K562 (cell line): Measurements from ENCODE around the gene TECPR1. TPM values are rescaled to one million over a fixed set of nuclear protein-coding genes. Genes with fewer than 3 reads are reported as not detected.

ENCODE experiments used
- BRD9 ChIP-seq: fragments of 450-650 bp; IDR thresholded peaks from 2 replicates; pipeline ENCODE4 v1.6.1; 2018; ENCODE audit warnings: low read depth; ENCODE audit not compliant: partially characterized antibody
- FOXA1 ChIP-seq: fragments of 450-650 bp; IDR thresholded peaks from 2 replicates; pipeline ENCODE4 v1.6.1; 2016; ENCODE audit warnings: mild to moderate bottlenecking, borderline replicate concordance
- HDAC1 ChIP-seq, 2 experiments: fragments of 450-650 bp; IDR thresholded peaks; 2 replicates each; pipeline ENCODE4 v1.6.1; 2016 to 2017; ENCODE audit warnings: inconsistent platforms in 1 of 2, mild to moderate bottlenecking in 1 of 2, moderate library complexity in 1 of 2
- HSF4 ChIP-seq: fragments of 250-450 bp; sonication (Bioruptor Pico); IDR thresholded peaks from 2 replicates; pipeline ENCODE4 v2.1.2; 2022; ENCODE audit warnings: mild to moderate bottlenecking, moderate library complexity, borderline replicate concordance
- L3MBTL2 ChIP-seq: fragments of 450-650 bp; IDR thresholded peaks from 2 replicates; pipeline ENCODE4 v1.6.1; 2016; ENCODE audit warnings: mild to moderate bottlenecking, moderate library complexity
- MAFK ChIP-seq: IDR thresholded peaks from 2 replicates; pipeline ENCODE4 v1.6.1; 2011; ENCODE audit warnings: low read length, improper control_type of control experiment
- OTX1 ChIP-seq: fragments of 450-650 bp; formaldehyde crosslinking; IDR thresholded peaks from 2 replicates; pipeline ENCODE4 v1.4.0; 2022; ENCODE audit warnings: mild to moderate bottlenecking
- SMAD4 ChIP-seq: fragments of 250-450 bp; sonication (Bioruptor Pico); conservative IDR thresholded peaks from 2 replicates; pipeline ENCODE4 v1.8.0; 2021; ENCODE audit warnings: inconsistent platforms, mild to moderate bottlenecking, moderate library complexity
- SMARCB1 ChIP-seq: IDR thresholded peaks from 2 replicates; pipeline ENCODE4 v1.6.1; 2011; ENCODE audit warnings: improper control_type of control experiment, low read depth; ENCODE audit not compliant: insufficient read length
- TCF3 ChIP-seq: sonication (generic); formaldehyde crosslinking; IDR thresholded peaks from 2 replicates; pipeline ENCODE4 v1.4.0; 2020; ENCODE audit warnings: mild to moderate bottlenecking, missing genetic modification reagents
- TCF7L2 ChIP-seq: fragments of 150-350 bp; IDR thresholded peaks from 2 replicates; pipeline ENCODE4 v1.6.1; 2016; ENCODE audit warnings: low read depth, mild to moderate bottlenecking, low read length, moderate library complexity
- ZC3H4 ChIP-seq: sonication (generic); formaldehyde crosslinking; IDR thresholded peaks from 2 replicates; pipeline ENCODE4 v1.9.0; 2021; ENCODE audit warnings: missing genetic modification reagents, borderline replicate concordance
- ZNF324 ChIP-seq: fragments of 250-450 bp; sonication (Bioruptor Pico); IDR thresholded peaks from 2 replicates; pipeline ENCODE4 v1.4.0; 2020; ENCODE audit warnings: mild to moderate bottlenecking
- ZNF408 ChIP-seq: fragments of 250-450 bp; sonication (Bioruptor Pico); IDR thresholded peaks from 2 replicates; pipeline ENCODE4 v1.4.0; 2020; ENCODE audit warnings: low read depth, mild to moderate bottlenecking, moderate library complexity
- polyA plus RNA-seq, 8 experiments: library from polyadenylated mRNA; depleted of rRNA in 4 of 8; stranded (reverse) in 5 of 8; unstranded in 3 of 8; fragments of >200 nt; fragmentation: Nextera tagmentation in 2 of 8; fragmentation: Illumina TruSeq in 1 of 8; extraction: Ambion mirVana in 2 of 8; extraction: Trizol in 1 of 8; gene quantifications; 2 replicates each; pipeline versions ENCODE4 v1.2.1 to v1.2.3, GENCODE V29; 2011 to 2014; ENCODE audit warnings: inconsistent platforms in 1 of 8, missing spikeins in 1 of 8
- total RNA-seq, 7 experiments: library from RNA; depleted of rRNA in 6 of 7; stranded (reverse); fragments of >200 nt in 6 of 7; fragmentation: Illumina TruSeq in 2 of 7; extraction: Trizol in 2 of 7; gene quantifications; 2 replicates each; pipeline versions ENCODE4 v1.2.1 to v1.2.3, GENCODE V29; 2011 to 2021; ENCODE audit warnings: low replicate concordance in 1 of 7
- TF ChIP-seq, protein P1 (sequence below), 2 experiments: fragments of 450-650 bp in 1 of 2; sonication (generic) in 1 of 2; formaldehyde crosslinking; conservative IDR thresholded peaks; 2 replicates each; pipeline versions ENCODE4 v1.4.0 to v1.8.1; 2020 to 2022; ENCODE audit warnings: mild to moderate bottlenecking in 1 of 2, missing genetic modification reagents in 1 of 2
- TF ChIP-seq, protein P2 (sequence below), 2 experiments: fragments of 450-650 bp; formaldehyde crosslinking in 1 of 2; IDR thresholded peaks; 2 replicates each; pipeline versions ENCODE4 v1.4.0 to v1.6.1; 2014 to 2020; ENCODE audit warnings: mild to moderate bottlenecking in 2 of 2, borderline replicate concordance in 1 of 2, low read depth in 1 of 2
- TF ChIP-seq, protein P3 (sequence below): fragments of 450-650 bp; formaldehyde crosslinking; IDR thresholded peaks from 2 replicates; pipeline ENCODE4 v1.4.0; 2020; ENCODE audit warnings: mild to moderate bottlenecking, moderate library complexity

Gene TECPR1
- total and polyA plus RNA-seq, 9 of the 15 experiments (the other 6 are each of a cell fraction or from before 2014, with no cell fraction given): 0.17 to 15.0 (median 2.2) TPM

DNA sequence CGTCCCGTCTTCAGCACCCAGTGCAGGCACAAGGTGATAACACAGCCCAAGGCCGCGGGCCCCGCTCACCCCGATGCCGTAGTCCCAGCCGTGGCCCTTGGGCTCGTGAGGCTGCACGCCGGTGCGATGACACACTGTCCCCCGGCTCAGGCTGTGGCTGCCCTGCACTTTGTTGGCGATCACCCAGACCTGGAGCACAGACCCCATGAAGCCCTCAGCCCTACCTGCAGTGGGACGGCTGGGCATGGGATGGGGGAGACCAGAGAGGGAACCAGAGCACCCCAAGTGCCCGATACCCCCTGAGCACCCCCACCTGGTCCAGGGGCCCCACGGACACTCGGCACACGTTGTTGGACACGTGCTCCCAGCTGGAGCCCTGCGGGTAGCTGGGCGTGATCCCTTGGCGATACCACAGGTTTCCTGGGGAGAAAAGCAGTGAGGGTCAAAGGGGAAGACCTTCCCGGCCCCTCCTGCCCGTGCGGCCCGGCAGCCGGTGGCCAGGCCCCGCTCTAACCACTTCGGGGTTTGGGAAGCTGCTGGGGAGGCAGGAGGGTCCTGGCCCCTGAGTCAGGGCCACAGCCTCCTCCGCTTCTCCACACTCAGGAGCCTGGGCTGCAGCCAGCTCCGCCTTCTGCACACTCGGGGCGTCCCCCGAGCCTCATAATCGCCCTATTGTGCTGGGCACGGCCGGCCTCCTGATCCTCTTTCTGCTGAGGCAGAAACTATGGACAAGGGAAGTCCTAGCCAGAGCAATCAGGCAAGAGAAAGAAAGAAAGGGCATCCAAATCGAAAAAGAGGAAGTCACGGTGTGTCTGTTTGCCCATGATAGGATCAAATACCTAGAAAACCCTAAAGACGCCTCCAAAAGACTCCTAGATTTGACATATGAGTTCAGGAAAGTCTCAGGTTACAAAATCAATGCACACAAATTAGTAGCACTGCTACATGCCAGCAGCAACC is 34.1 kb downstream of the TECPR1 start (continued):
- TF ChIP-seq HSF4 (CRISPR knock-in tag) (no peak), ZC3H4 (no peak), FOXA1 (no peak), BRD9 (no peak), ZNF324 (CRISPR knock-in tag) (no peak), HDAC1 (IDR thresholded peaks at IDR 0.05) (peak; percentile 90 to 100; a peak in 3 of 4 replicates), MAFK (0 out of 2 replicates have a peak, but pooled peaks have one; percentile 14), SMAD4 (peak; percentile 94), L3MBTL2 (0 out of 2 replicates have a peak, but pooled peaks have one; percentile 22), OTX1 (CRISPR knock-in tag) (no peak), TCF3 (CRISPR knock-in tag) (peak; percentile 92), SMARCB1 (no peak), ZNF408 (CRISPR knock-in tag) (no peak), TCF7L2 (no peak)
- TF ChIP-seq, protein P1, sequence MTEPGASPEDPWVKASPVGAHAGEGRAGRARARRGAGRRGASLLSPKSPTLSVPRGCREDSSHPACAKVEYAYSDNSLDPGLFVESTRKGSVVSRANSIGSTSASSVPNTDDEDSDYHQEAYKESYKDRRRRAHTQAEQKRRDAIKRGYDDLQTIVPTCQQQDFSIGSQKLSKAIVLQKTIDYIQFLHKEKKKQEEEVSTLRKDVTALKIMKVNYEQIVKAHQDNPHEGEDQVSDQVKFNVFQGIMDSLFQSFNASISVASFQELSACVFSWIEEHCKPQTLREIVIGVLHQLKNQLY (CRISPR knock-in tag; conservative IDR thresholded peaks at IDR 0.05): no peak
- TF ChIP-seq, protein P2, sequence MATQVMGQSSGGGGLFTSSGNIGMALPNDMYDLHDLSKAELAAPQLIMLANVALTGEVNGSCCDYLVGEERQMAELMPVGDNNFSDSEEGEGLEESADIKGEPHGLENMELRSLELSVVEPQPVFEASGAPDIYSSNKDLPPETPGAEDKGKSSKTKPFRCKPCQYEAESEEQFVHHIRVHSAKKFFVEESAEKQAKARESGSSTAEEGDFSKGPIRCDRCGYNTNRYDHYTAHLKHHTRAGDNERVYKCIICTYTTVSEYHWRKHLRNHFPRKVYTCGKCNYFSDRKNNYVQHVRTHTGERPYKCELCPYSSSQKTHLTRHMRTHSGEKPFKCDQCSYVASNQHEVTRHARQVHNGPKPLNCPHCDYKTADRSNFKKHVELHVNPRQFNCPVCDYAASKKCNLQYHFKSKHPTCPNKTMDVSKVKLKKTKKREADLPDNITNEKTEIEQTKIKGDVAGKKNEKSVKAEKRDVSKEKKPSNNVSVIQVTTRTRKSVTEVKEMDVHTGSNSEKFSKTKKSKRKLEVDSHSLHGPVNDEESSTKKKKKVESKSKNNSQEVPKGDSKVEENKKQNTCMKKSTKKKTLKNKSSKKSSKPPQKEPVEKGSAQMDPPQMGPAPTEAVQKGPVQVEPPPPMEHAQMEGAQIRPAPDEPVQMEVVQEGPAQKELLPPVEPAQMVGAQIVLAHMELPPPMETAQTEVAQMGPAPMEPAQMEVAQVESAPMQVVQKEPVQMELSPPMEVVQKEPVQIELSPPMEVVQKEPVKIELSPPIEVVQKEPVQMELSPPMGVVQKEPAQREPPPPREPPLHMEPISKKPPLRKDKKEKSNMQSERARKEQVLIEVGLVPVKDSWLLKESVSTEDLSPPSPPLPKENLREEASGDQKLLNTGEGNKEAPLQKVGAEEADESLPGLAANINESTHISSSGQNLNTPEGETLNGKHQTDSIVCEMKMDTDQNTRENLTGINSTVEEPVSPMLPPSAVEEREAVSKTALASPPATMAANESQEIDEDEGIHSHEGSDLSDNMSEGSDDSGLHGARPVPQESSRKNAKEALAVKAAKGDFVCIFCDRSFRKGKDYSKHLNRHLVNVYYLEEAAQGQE (IDR thresholded peaks at IDR 0.05; ENCODE audit: borderline replicate concordance): peak; percentile 46; the same call in 1 of the 2 replicates
- TF ChIP-seq, protein P2 (CRISPR knock-in tag; IDR thresholded peaks at IDR 0.05; ENCODE audit: low read depth): no peak
- TF ChIP-seq, protein P3, sequence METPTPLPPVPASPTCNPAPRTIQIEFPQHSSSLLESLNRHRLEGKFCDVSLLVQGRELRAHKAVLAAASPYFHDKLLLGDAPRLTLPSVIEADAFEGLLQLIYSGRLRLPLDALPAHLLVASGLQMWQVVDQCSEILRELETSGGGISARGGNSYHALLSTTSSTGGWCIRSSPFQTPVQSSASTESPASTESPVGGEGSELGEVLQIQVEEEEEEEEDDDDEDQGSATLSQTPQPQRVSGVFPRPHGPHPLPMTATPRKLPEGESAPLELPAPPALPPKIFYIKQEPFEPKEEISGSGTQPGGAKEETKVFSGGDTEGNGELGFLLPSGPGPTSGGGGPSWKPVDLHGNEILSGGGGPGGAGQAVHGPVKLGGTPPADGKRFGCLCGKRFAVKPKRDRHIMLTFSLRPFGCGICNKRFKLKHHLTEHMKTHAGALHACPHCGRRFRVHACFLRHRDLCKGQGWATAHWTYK (CRISPR knock-in tag): no peak
